ENCODE data around the gene PPP1R3D.
"Not testable (repeated sequence)": the region's sequence is repeated elsewhere in the genome, so short reads cannot be mapped to it uniquely, and the experiment has no call there.

Gene PPP1R3D, protein sequence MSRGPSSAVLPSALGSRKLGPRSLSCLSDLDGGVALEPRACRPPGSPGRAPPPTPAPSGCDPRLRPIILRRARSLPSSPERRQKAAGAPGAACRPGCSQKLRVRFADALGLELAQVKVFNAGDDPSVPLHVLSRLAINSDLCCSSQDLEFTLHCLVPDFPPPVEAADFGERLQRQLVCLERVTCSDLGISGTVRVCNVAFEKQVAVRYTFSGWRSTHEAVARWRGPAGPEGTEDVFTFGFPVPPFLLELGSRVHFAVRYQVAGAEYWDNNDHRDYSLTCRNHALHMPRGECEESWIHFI

DNA sequence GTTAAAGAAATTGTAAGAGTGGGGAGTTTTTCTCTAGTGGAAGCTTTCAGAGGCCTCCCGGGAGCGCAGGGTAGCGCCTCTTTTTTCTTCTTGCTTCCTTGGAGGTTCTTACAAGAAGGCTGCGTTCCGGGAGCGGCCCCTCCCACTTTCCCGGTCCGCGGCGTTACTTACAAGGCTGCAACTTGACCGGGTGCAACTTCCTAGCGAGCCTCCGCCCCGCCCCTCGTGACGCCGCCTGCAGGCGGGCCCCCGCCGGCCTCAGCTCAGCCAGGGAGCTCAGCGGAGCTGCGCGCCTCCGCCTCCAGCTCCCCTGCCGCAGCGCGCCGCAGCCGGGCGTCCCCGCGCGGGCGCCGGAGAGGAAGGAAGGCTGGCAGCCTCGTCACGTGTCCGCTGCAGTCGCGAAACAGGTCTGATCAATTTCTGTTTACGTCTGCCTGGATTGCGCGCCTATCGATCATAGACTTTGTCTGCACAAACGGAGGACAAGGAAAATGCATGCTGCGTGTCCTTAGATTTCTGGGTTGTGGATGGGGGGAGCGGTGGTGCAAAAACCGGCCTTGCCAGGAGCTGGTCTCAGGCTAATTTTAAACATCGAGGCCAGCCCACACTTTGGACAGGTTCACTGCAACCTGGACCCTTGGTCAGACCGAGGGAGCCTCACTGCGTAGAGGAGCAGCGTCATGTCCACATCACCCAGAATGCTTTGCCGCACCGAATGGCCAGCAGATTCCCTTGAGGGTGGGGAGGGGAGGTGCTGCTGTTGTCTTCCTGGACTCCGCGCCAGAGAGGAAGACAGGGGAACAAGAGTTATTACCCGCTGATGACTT is at the start of gene PPP1R3D, which contains the start of gene FAM217B:
Gene PPP1R3D, minus strand, starts transcription at position 177 of the 827 bp plus-strand sequence. CDS start 374 bp downstream, outside the sequence.
Gene FAM217B, plus strand, starts transcription at position 261 of the 827 bp plus-strand sequence. CDS start 3,555 bp downstream, outside the sequence.
- peak; percentile 95 for DNase-seq

DNA sequence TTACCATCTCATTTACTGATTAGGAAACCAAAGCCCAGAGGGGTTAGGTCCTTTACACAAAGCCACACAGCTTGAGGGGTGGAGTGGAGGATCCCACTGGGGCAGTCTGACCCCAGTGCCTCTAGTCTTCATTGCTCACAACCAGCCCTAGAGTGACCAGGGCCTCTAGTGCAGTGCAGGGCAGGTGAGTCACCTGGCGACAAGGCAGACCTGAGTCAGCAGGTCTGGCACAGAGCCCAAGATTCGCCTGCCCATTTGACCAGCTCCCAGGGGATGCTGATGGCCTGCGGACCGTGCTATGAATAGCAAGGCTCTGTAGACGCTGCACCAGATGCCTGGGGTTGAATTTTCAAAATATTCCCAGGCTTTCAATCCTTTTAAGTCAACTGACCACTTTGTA is 48.0 kb upstream of the PPP1R3D start:
- DNase-seq = no peak

DNA sequence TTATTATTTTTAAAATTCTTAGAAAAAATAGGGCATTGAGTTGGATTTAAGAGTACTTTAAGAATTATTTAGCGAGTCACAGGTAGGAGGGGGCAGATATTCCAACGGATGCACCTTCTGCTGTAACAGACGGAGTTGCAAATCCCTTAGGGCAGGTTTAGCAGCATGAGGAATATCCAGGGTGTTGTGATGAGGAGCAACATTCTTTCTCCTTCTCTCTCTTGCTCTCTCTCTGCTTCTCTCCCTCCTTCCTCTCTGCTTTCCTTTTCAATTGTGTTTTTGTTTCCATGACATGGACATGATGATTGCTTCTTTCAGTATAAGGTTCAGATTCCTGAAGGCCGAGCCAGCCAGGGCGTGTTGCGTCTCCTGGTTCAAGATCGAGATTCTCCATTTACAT is 47.0 kb upstream of the PPP1R3D start:
- no peak for DNase-seq

DNA sequence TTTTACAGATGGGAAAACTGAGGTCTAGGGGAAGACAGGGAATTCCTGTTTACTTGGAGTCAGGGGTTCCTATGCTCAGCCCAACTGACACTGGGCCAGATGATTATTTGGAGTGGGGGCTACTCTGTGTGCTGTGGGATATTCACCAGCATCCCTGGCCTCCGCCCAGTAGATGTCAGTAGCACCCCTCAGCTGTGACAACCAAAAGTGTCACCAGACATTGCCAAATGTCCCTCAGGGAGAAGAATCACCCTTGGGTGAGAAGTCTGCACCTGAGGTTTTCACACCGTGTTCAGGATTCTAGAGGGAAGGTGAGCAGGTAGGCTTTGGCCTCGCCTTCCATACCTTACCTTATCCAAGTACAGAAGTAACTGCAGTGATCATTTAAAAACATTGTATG is 45.8 kb upstream of the PPP1R3D start:
- no peak for DNase-seq

DNA sequence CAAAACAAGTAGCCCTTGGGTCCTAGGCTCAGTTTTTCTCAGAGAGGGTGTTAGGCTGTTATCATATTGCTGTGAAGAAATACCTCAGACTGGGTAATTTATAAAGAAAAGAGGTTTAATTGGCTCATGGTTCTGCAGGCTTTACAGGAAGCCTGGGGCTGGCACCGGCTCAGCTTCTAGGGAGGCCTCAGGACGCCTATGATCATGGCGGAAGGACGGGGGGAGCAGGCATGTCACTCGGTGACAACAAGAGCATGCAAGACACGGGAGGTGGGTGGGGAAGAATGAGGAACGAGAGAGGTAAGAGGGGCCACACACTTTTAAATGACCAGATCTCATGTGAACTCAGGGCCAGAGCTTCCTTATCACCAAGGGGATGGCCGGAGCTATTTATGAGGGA is 45.1 kb upstream of the PPP1R3D start:
- DNase-seq = no peak

DNA sequence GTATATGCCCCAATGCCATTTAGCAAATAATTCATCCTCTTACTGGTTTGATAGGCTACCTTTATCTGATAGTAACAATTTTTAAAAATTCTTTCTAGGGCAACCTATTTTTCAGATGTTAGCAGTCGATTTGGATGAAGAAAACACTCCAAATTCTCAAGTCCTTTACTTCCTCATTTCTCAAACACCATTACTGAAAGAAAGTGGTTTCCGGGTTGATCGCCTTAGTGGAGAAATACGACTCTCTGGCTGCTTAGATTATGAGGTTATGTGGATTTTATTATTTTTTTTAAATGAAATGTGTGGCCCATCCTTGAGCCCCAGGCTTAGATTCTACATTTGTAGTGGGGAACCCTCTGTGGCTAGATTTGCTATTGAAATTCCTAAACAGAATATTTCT is 44.4 kb upstream of the PPP1R3D start:
- DNase-seq = no peak

DNA sequence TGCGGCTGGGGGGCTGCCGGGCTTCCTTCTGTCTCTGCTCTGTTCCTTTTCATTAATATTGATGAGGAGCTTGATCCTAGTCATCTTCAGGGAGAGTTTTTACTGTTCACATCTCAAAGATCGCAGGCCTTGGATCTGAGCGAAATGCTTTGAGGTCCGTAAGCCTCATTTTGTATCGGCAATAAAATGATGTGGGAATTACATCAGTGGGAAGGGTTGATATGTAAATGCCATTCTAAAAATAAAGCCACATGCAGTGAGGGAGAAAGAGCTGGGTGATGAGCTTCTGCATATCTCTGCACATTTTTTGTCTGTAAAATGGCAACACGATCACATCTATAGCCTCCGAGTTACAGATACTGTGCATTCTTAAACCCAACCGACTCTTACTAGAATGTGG is 43.0 kb upstream of the PPP1R3D start:
- no peak for DNase-seq

DNA sequence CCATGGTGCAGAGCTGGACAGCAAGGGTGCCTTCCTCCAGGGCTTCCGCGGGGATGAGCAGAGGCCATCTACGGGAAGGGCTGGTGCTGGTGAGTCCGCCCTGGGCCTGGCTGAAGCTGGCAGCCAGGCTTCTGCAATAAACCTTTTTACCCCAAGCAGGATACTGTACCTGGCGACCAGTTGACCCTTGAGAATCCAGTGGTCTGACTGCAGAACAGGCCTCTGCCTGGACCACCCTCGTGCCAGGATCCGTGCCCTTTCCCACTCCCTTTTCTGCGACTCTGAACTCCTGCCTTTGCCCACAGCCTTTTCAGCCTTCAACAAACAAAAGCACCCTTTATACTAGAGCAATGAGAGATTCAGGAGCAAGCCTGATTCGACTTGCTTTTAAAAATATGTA is 37.0 kb upstream of the PPP1R3D start:
- no peak for DNase-seq

DNA sequence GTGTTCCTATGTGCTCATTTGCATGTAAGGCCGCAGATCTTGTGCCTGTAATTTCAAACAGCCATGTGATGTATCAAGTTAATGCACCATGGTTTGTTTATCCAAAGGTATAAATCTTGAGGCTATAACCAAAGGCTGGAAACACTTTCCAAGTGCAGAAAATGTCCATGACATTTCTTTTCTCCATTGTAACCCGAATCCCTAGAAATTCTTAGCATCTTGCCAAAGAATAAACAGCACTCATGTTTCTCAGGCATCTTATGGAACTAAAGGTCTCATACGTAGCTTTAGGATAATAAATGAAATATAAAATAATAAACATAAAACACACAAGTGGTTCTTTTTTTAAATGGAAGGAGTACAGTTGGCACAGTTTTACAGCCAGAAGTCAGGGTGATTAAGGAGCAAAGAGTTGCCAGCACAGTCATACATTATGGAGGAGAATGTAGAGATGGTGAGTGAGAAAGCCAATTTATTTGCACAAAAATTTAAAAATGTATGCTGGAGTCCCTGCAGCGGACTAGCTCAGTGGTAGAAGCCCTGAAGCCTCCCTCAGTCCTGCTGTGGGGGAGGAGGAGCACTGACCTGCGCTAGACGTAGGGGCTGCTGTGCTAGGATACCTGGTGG is 36.2 kb upstream of the PPP1R3D start:
- DNase-seq = no peak

DNA sequence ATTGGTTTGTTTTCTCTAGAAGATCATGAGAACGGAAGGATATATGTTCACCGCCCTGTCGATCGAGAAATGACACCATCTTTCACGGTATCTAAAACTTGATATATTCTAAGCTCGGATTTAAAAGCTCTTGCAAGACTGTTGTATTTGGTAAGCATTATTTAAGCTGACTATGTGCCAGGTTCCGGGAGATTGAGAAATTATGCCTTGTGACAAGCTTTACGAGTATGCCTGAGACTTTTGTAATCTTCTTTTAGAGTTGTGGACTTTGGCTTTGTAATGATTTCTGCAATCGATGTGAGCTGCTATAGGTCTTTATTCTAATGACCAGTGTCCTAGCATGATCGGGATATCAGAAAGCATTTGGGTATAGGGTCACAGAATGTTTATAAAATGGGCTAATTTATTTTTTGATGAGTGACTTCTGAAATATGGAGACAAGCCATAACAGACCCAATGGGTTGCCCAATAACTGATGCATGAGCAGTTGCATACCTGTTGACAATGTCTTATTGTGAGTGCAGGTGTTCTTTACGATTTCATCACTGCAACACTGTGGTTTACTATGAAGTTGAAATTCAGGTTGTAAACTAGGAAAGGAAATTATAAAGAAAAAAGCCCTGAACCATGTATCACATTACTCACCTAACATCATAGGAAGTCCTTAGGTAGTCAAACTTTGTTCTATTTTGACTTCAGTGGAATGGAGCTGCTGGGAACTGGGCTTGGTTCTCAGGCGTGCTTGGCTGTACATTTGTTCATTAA is 32.1 kb upstream of the PPP1R3D start:
- DNase-seq = no peak

DNA sequence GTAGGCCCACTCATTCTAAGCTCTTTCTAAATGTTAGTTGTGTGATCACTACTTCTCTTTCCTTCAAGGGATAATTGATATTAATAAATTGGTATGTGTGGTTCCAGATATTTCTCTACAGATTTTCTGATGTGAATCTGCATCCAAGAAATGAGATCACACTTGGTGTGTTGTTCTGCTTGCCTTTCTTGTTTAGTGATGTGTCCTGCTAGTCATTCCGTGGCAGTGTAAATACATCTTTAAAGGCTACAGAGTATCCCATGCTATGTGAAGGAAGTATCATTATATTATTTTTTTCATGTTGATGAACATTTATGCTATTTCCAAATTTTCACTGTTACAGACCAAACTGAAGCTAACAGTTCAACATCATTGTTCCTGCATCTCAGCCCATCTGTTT is 31.3 kb upstream of the PPP1R3D start:
- DNase-seq = no peak

DNA sequence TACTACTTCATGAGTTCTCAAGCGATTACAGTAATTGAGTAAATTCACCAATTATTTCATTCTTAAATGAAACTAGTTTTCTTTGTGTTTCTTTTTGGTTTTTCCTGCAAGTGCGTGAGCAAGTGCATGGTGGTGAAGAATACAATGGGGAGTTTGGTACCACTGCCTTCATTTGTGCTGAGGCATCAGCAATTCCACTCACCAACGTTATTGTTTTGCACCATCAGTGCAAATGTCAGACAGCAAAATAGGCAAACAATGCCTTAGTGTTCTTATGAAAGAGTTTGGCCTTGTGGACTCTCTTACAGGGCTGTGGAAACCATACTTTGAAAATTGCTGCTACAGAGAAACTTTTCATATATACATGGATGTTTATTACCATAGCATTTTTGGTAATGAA is 26.3 kb upstream of the PPP1R3D start:
- no peak for DNase-seq

DNA sequence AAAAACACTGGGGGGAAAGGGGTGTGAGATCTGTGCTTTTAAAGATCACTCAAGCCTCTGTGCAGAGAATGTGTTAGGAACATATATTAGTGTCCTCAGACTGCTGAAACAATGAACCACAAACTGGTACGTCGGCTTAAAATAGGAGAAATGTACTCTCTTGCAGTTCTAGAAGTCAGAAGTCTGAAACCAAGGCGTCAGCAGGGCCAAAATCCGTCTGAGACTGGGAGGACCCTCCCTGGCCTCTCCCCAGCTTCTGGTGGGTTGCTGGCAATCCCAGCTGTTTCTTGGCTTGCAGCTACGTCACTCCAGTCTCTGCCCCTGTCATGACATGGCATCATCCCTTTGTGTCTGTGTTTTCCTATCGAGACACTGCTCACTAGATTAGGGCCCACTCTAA is 22.1 kb upstream of the PPP1R3D start:
- DNase-seq = no peak

DNA sequence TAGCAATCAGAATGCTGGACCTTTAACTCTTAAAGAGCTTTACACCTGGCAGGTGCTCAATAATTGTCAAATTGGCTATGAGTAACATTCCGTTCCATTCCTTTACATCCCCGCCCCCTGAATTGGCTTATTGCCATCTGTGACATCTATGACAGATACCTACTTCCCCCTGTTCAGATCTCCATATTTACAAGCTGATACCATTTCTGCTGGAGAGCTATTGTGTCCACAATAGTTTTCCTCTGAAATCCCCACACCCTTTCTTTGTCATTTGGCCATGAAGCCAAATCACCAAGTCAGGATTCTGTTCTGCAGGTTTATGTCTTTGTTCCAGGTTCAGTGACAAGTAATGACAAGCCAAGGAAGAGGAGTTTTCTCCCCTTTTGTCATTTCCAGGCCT is 21.3 kb upstream of the PPP1R3D start:
- DNase-seq = no peak

DNA sequence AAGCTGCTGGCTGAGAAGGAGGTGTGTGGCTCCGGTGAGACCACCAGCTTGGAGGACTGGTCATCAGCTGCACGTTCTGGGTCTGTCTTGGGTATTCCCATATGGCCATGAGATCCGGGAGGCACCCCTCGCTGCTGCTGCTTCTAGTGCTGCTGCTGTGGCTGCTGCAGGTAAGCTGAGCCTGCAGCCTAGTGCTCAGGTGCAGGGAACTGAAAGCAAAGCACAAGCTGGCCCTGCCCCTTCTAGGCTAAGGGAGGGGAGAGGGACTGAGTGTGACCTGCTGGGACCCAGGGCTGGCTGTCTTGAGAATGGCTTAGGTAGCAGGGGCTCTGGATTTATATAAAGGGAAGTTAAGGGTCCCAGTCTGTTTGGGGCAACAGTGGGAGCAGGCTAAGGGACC is 18.5 kb upstream of the PPP1R3D start:
- DNase-seq = no peak

DNA sequence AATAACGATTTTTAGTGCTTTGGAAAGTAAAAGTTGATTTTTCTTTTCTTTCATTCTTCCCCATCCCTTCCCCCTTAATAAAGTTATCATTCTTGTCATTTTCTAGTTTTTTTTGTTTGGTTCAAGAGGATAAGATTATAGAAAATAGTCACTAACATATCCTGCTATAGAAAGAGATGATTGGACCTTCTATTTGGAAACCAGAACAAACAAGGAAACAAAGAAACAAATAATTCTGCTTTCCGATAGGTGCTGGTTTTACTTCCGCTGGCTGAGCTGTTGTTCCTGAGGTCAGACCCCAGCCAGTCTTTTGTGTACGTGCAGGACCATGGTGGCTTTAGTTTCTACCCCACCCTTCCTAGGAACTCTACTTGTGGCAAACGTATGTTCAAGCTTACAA is 18.0 kb upstream of the PPP1R3D start, which contains the start of gene CDH26:
Gene CDH26, plus strand, starts transcription at position 301 of the 400 bp plus-strand sequence. CDS start 304 bp downstream, outside the sequence.
- DNase-seq = no peak

DNA sequence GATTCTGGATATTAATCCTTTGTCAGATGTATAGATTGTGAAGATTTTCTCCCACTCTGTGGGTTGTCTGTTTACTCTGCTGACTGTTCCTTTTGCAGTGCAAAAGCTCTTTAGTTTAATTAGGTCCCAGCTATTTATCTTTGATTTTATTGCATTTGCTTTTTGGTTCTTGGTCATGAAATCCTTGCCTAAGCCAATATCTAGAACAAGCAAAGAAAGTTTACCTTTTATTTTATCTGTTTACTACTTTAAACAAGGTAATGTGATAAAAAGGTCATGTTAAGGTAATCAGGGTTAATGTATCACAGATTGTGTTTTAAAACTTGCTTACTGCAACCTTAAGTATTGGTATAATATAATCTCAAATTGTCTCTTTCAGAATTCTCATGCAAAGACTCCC is 17.5 kb upstream of the PPP1R3D start:
- DNase-seq = not testable (repeated sequence)

DNA sequence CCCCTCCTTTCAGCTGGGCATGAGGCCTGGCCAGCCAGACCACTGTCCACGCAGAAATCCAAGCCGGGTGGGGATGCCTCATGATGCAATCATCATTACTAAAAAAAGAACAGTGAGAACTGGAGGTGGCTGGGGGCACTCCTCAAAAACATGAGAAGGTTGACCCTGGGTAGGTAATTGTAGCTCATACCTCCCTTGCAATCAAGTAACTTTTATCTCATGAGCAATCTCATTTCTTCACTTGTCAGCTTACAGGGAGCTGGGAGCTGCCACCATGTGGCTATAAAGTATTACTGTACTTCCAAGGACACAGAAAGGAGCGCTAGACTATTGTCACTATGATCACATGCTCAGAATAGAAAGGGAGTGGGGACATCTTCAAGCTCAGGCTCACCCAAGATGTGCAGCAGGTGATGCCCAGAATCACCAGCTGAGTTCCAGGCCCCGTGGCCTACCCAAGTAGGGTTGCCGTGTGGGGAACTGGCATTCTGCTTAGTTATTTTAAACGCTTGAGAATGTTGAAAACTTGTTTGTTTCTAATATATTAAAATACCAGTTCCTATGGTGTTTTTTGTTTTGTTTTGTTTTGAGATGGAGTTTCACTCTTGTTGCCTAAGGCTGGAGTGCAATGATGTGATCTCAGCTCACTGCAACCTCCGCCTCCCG is 15.2 kb upstream of the PPP1R3D start:
- DNase-seq = no peak

DNA sequence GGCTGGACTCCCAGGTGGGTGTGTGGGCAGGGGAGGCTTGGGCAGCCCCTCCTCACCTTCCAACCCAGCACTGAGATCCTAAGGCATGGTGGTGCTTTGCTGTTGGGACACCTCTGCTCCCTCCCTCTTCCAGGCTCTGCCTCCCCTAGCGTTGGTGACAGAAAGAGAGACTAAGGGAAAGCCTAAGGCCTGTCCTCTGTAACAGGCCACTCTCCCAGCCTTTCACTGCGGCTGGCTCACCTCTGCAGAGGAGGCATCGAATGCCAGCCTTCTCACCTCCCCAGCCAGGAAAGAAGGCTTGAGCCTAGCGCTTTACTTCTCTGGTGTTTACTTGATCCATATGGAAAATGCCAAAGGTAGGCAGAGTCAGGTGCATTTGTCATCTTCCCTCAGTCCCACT is 14.6 kb upstream of the PPP1R3D start:
- DNase-seq = no peak

DNA sequence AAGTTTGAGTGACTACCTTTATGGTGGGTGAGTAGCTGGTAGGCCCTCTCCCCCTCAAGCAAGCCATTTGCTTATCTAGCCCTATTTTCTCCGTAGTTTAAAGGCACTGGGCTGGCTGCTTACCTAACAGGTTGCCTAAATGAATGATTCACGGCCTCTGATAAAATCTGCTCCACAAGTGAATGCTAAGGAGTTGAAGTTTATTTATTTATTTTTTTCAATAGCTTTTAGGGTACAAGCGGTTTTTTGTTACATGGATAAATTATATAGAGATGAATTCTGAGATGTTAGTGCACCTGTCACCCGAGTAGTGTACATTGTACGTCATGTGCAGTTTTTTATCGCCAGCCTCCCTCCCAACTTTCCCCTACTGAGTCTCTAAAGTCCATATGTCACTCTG is 9.8 kb upstream of the PPP1R3D start:
- no peak for DNase-seq

DNA sequence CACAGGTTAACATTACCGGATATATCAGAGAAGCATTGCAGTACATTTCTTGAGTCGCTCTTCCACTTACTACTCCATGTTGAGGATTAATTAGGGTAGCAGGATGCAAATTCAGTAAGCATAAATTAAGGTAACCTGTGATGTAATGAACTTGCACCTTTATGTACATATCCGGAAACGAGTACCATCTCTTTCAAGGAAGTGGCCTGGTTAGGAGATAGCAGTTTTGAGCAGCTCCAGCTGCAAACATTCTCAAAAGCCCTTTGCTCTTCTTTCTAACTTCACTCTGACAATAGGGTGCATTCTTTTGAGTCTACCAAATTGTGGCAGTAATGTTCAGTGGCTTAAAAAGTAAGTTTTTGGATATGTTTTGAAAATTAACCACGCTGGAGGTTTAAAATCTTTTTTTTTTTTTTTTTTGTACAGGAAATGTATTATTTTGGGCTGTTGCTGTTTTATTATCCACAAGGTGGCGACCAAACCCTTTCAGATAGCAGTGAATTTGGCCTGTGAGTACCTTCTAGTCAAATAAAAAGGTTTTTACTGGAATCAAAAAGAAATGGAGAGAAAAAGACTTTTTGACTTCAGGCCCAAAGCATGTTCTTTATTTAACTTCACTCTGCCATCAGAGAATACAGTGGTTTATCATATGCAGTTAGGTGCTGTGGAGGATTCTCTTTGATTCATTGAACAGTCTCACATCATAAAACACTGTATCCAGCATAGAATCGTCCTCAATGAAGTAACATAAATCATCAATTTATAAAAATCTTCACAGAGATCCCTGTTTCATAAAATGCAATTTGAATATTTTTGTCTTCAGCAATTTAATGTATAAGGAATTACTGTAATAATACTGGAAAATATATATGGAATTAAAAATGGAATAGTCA is 9.0 kb upstream of the PPP1R3D start:
- no peak for DNase-seq
